Trophoblast cell (in vitro differentiated cells and primary cell): ENCODE results near the gene CLCN4.

Experiments used
- DNase-seq, 2 donors: peaks; one replicate each; pipeline ENCODE4 v3.0.0-alpha.2; 2016
- H2AFZ ChIP-seq: 2 replicates; pipeline ENCODE4 v1.6.1; 2013; ENCODE audit warnings: low read length, moderate library complexity, mild to moderate bottlenecking; ENCODE audit not compliant: insufficient read depth, poor library complexity
- H2AK5ac ChIP-seq: 2 replicates; pipeline ENCODE4 v1.6.1; 2013; ENCODE audit warnings: mild to moderate bottlenecking, low read length
- H2BK120ac ChIP-seq: 2 replicates; pipeline ENCODE4 v1.6.1; 2013; ENCODE audit warnings: low read length, mild to moderate bottlenecking, moderate library complexity; ENCODE audit not compliant: insufficient read depth, poor library complexity
- H2BK12ac ChIP-seq: 2 replicates; pipeline ENCODE4 v1.6.1; 2013; ENCODE audit warnings: mild to moderate bottlenecking, low read length, moderate library complexity
- H2BK5ac ChIP-seq: 2 replicates; pipeline ENCODE4 v1.6.1; 2013; ENCODE audit warnings: low read length, low read depth, moderate library complexity, mild to moderate bottlenecking; ENCODE audit not compliant: poor library complexity
- H3K14ac ChIP-seq: 2 replicates; pipeline ENCODE4 v1.6.1; 2013; ENCODE audit warnings: mild to moderate bottlenecking, low read length
- H3K18ac ChIP-seq: 2 replicates; pipeline ENCODE4 v1.6.1; 2013; ENCODE audit warnings: mild to moderate bottlenecking, low read length
- H3K23ac ChIP-seq: 2 replicates; pipeline ENCODE4 v1.6.1; 2013; ENCODE audit warnings: low read length
- H3K27ac ChIP-seq: 2 replicates; pipeline ENCODE4 v1.5.1; 2013; ENCODE audit warnings: low read depth, mild to moderate bottlenecking, inconsistent platforms, low read length, moderate library complexity
- H3K27me3 ChIP-seq: 2 replicates; pipeline ENCODE4 v1.6.1; 2013; ENCODE audit warnings: inconsistent platforms, mild to moderate bottlenecking, low read length, moderate library complexity; ENCODE audit not compliant: insufficient read depth
- H3K36me3 ChIP-seq, 2 experiments: 1 replicate in 1 of 2; 2 replicates in 1 of 2; pipeline ENCODE4 v1.6.1; 2013; ENCODE audit warnings: low read length in 2 of 2, mild to moderate bottlenecking in 2 of 2, moderate library complexity in 1 of 2; ENCODE audit not compliant: insufficient read depth in 2 of 2, control insufficient read depth in 1 of 2
- H3K4ac ChIP-seq: 2 replicates; pipeline ENCODE4 v1.6.1; 2013; ENCODE audit warnings: low read depth, mild to moderate bottlenecking, low read length, moderate library complexity
- H3K4me1 ChIP-seq, 2 experiments: 1 replicate in 1 of 2; 2 replicates in 1 of 2; pipeline ENCODE4 v1.6.1; 2013; ENCODE audit warnings: low read length in 2 of 2, mild to moderate bottlenecking in 2 of 2, moderate library complexity in 1 of 2; ENCODE audit not compliant: insufficient read depth in 2 of 2, control insufficient read depth in 1 of 2
- H3K4me2 ChIP-seq: 2 replicates; pipeline ENCODE4 v1.6.1; 2013; ENCODE audit warnings: inconsistent platforms, mild to moderate bottlenecking, low read length, moderate library complexity
- H3K4me3 ChIP-seq: 2 replicates; pipeline ENCODE4 v1.5.1; 2013; ENCODE audit warnings: mild to moderate bottlenecking, low read depth, low read length, inconsistent platforms
- H3K79me1 ChIP-seq: one replicate; pipeline ENCODE4 v1.6.1; 2013; ENCODE audit warnings: low read length
- H3K79me2 ChIP-seq: 2 replicates; pipeline ENCODE4 v1.6.1; 2013; ENCODE audit warnings: low read length, mild to moderate bottlenecking; ENCODE audit not compliant: control insufficient read depth, insufficient read depth, poor library complexity
- H3K9ac ChIP-seq: 2 replicates; pipeline ENCODE4 v1.6.1; 2013; ENCODE audit warnings: mild to moderate bottlenecking, low read length
- H3K9me3 ChIP-seq: 2 replicates; pipeline ENCODE4 v1.6.1; 2013; ENCODE audit warnings: low read depth, mild to moderate bottlenecking, control low read depth, inconsistent platforms, low read length; ENCODE audit not compliant: insufficient read depth
- H4K12ac ChIP-seq: 2 replicates; pipeline ENCODE4 v1.6.1; 2013; ENCODE audit warnings: low read depth, mild to moderate bottlenecking, low read length, moderate library complexity
- H4K8ac ChIP-seq: 2 replicates; pipeline ENCODE4 v1.6.1; 2013; ENCODE audit warnings: low read depth, mild to moderate bottlenecking, low read length, moderate library complexity
- H4K91ac ChIP-seq: one replicate; pipeline ENCODE4 v1.6.1; 2013; ENCODE audit warnings: low read depth, mild to moderate bottlenecking, low read length, moderate library complexity
- WGBS: extraction: QIAGEN DNeasy Blood & Tissue Kit; methylation state at CpG from one replicate; pipeline ENCODE4 v1.1.7; 2013; ENCODE audit warnings: missing lambda C conversion rate; ENCODE audit not compliant: insufficient read length, insufficient coverage; ENCODE audit errors: extremely low coverage; 5-methylcytosine and 5-hydroxymethylcytosine counted together

CLCN4 gene

DNA sequence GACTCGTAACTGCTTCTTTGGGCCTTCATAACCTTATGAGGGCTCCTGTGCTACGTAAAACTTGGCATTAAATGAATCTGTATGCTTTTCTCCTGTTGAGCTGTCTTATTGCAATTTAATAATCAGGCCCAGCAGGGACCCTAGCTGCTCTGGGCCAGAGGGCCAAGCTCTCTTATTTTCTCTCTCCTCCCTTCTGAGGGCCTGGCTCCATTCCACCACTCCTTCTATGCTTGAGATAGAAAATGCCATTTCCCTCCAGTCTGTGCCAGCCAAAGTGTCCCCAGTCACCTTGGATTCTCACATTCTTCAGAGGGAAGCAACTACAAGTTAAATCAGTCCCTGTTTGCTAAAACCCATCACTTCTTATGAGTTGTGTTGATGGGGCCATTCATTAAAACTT lies 90.1 kb downstream of the CLCN4 start:
- no peak overlapping the region for H4K12ac ChIP-seq
- H3K27me3 ChIP-seq: no peaks in the 10 kb centered on the region

GRCh38 chrX:10254739-10255138 lies 98.0 kb downstream of the CLCN4 start:
- Histone ChIP-seq H3K23ac (no peak overlapping the region), H3K9me3 (no peaks in the 10 kb centered on the region), H3K4me1 (no peaks in the 10 kb centered on the region), H4K8ac (no peak overlapping the region), H3K4me2 (no peak overlapping the region), H3K4me3 (no peak overlapping the region), H3K27me3 (no peaks in the 10 kb centered on the region), H2AFZ (no peak overlapping the region), H2BK12ac (no peak overlapping the region), H2BK5ac (no peak overlapping the region), H3K4ac (no peak overlapping the region), H3K14ac (no peak overlapping the region), H3K9ac (no peak overlapping the region), H3K79me1 (no peaks in the 10 kb centered on the region), H3K79me2 (no peaks in the 10 kb centered on the region), H2AK5ac (no peak overlapping the region), H4K91ac (no peak overlapping the region), H2BK120ac (no peak overlapping the region), H3K18ac (no peak overlapping the region), H3K27ac (no peak overlapping the region), H3K36me3 (no peaks in the 10 kb centered on the region), H4K12ac (no peak overlapping the region)
- WGBS: no CpG with 5 or more reads among the region's 3 CpGs
- peak; percentile 6 to 60 for DNase-seq

More for the DNA sequence above, 90.1 kb downstream of the CLCN4 start:
- Histone ChIP-seq H3K27ac (no peak overlapping the region), H3K23ac (no peak overlapping the region), H3K4me3 (no peak overlapping the region), H2BK12ac (no peak overlapping the region), H3K4me2 (no peak overlapping the region), H2AK5ac (no peak overlapping the region), H3K4ac (no peak overlapping the region), H3K18ac (no peak overlapping the region), H3K36me3 (no peaks in the 10 kb centered on the region), H2BK120ac (no peak overlapping the region), H3K14ac (no peak overlapping the region), H3K9me3 (no peaks in the 10 kb centered on the region), H2BK5ac (no peak overlapping the region), H3K79me1 (no peaks in the 10 kb centered on the region), H4K91ac (no peak overlapping the region), H2AFZ (no peak overlapping the region), H3K9ac (no peak overlapping the region), H3K79me2 (no peaks in the 10 kb centered on the region), H3K4me1 (no peaks in the 10 kb centered on the region), H4K8ac (no peak overlapping the region)
- no peak for DNase-seq
- WGBS: no CpG with 5 or more reads among the region's 2 CpGs

- Histone ChIP-seq H3K4me2 (no peak overlapping the region), H2BK12ac (no peak overlapping the region), H2BK120ac (no peak overlapping the region), H4K8ac (no peak overlapping the region), H3K27me3 (no peaks in the 10 kb centered on the region), H3K79me2 (no peaks in the 10 kb centered on the region), H3K14ac (no peak overlapping the region), H3K79me1 (no peaks in the 10 kb centered on the region), H3K18ac (no peak overlapping the region), H3K4ac (no peak overlapping the region), H2AK5ac (no peak overlapping the region), H3K4me3 (no peak overlapping the region), H3K9me3 (no peaks in the 10 kb centered on the region), H4K91ac (no peak overlapping the region), H3K9ac (no peak overlapping the region), H3K36me3 (no peaks in the 10 kb centered on the region), H2AFZ (no peak overlapping the region), H3K4me1 (no peaks in the 10 kb centered on the region), H3K23ac (no peak overlapping the region), H2BK5ac (no peak overlapping the region), H4K12ac (no peak overlapping the region), H3K27ac (no peak overlapping the region)
- peak in 1 of 2 donors; percentile 17 for DNase-seq
- no CpG with 5 or more reads among the region's 1 CpG for WGBS
Observed at GRCh38 chrX:10259716-10260115, 102.9 kb downstream of the CLCN4 start.

- Histone ChIP-seq H3K4me1 (no peaks in the 10 kb centered on the region), H2BK12ac (no peak overlapping the region), H3K4me2 (no peak overlapping the region), H3K9ac (no peak overlapping the region), H3K79me2 (no peaks in the 10 kb centered on the region), H3K79me1 (no peaks in the 10 kb centered on the region), H2AK5ac (no peak overlapping the region), H3K23ac (no peak overlapping the region), H3K18ac (no peak overlapping the region), H3K27ac (no peak overlapping the region), H4K12ac (no peak overlapping the region), H3K27me3 (no peaks in the 10 kb centered on the region), H3K36me3 (no peaks in the 10 kb centered on the region), H4K8ac (no peak overlapping the region), H2BK120ac (no peak overlapping the region), H2BK5ac (no peak overlapping the region), H3K14ac (no peak overlapping the region), H3K9me3 (no peaks in the 10 kb centered on the region), H3K4ac (no peak overlapping the region), H4K91ac (no peak overlapping the region), H3K4me3 (no peak overlapping the region), H2AFZ (no peak overlapping the region)
- WGBS: no CpG with 5 or more reads among the region's 2 CpGs
- no peak for DNase-seq
Observed at GRCh38 chrX:10265775-10266174, 109.0 kb downstream of the CLCN4 start.
